GM13977 (cell line): ENCODE data around the gene CERS3.

Experiments used
- DNase-seq: peaks from one replicate; pipeline ENCODE4 v3.0.0; 2012; ENCODE audit warnings: low spot score
- CTCF ChIP-seq: IDR thresholded peaks from 2 replicates; pipeline ENCODE4 v1.5.1; 2012; ENCODE audit warnings: mild to moderate bottlenecking, control low read depth; ENCODE audit not compliant: insufficient read depth; ENCODE audit errors: extremely low read depth, missing control alignments
- in situ Hi-C: fragments of 300-500 bp; cut with MboI; formaldehyde crosslinking; loops from one replicate; pipeline ENCODE4 v1.12.0; 2022; ENCODE audit warnings: low sequenced_read_pairs, low pct_unique_long_range_greater_than_20kb, mixed read lengths, inconsistent platforms; ENCODE audit not compliant: unreplicated experiment

The CERS3 gene

GRCh38 chr15:100429116-100429728 lies 99.5 kb downstream of the CERS3 start:
- in situ Hi-C loops: no loop called here
- TF ChIP-seq CTCF: no peak
- no peak for DNase-seq

DNA sequence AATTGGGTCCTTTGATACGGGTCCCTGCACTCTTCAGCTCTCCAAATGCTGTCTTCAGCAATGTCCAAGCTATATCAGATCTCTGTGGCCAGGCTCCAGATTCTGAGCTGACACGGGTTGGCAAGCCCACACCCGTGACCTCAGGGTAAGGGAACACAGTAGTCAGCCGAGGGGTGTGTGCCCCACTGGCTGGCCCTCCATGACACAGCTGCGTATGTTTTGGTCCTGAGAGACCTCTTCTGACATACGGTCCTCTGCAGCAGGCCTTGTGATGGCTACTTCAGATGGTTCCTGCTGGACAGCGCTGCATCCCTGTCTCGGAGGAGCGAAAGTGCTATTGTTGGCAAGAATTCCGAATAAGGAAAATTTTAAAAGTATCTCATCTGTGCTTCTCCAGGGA lies 101.8 kb downstream of the CERS3 start:
- no peak for TF ChIP-seq CTCF
- DNase-seq: no peak
- in situ Hi-C loops: no loop called here

- DNase-seq: no peak
- in situ Hi-C loops: no loop called here
- TF ChIP-seq CTCF: no peak
Measured at GRCh38 chr15:100405179-100405578, 123.6 kb downstream of the CERS3 start.

DNA sequence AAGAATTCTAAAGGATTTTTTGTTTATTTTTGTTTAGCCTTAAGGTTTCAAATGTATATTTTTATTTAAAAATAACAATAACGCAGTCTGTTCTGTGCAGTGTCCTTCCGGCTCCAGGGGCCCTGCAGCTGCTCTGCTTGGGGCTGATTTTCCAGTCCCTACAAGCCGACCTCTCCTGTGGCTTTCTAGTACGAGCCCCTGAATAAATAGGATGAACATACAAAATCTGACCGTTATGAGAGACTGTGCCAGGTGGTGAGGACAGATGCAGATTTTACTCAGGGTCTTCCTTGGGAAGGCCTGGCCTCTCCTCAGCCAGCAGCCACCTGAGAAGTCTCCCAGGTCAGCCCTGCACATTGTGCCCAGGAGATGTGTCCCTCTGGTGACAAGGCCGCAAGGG lies 127.8 kb downstream of the CERS3 start:
- in situ Hi-C loops: no loop called here
- no peak for DNase-seq
- no peak for TF ChIP-seq CTCF

GRCh38 chr15:100394736-100395440 lies 133.9 kb downstream of the CERS3 start:
- TF ChIP-seq CTCF: no peak
- no peak for DNase-seq
- in situ Hi-C loops: no loop called here

DNA sequence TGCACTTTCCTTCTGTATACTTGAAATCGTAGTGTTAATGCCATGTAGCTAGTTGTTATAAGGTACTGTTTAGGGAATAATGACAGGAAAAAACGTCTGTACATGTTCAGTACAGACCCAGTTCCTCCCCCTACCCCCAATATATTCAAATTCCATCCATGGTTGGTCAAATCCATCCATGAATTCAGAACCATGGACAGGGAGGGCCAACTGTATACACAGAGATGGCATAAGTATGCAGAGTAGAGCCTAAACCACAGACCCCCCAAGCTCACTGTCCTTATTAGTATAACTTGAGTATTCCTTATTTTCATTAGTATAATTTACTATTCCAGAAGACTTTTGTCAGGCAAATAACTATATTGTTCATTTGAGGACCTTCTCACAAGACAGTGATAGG lies 135.7 kb downstream of the CERS3 start:
- TF ChIP-seq CTCF: no peak
- in situ Hi-C loops: no loop called here

More for the DNA sequence above, 135.7 kb downstream of the CERS3 start:
- DNase-seq: no peak
